KOPT-K1 (cell line): ENCODE data around the gene CCPG1.

Experiments used
- H3K27ac ChIP-seq: fragments of 200-600 bp; sonication (generic); 2 replicates; pipeline ENCODE4 v1.5.1; 2016; ENCODE audit warnings: antibody characterized with exemption, mild to moderate bottlenecking, low read depth, low read length; ENCODE audit not compliant: poor library complexity, severe bottlenecking
- H3K36me3 ChIP-seq: fragments of 200-600 bp; sonication (generic); 2 replicates; pipeline ENCODE4 v1.5.1; 2017; ENCODE audit warnings: antibody characterized with exemption, mild to moderate bottlenecking, low read length, moderate library complexity; ENCODE audit not compliant: insufficient read depth
- H3K9me3 ChIP-seq: fragments of 200-600 bp; sonication (generic); 2 replicates; pipeline ENCODE4 v1.5.1; 2017; ENCODE audit warnings: antibody characterized with exemption, low read length, mild to moderate bottlenecking; ENCODE audit not compliant: insufficient read depth, poor library complexity, severe bottlenecking

CCPG1 gene

DNA sequence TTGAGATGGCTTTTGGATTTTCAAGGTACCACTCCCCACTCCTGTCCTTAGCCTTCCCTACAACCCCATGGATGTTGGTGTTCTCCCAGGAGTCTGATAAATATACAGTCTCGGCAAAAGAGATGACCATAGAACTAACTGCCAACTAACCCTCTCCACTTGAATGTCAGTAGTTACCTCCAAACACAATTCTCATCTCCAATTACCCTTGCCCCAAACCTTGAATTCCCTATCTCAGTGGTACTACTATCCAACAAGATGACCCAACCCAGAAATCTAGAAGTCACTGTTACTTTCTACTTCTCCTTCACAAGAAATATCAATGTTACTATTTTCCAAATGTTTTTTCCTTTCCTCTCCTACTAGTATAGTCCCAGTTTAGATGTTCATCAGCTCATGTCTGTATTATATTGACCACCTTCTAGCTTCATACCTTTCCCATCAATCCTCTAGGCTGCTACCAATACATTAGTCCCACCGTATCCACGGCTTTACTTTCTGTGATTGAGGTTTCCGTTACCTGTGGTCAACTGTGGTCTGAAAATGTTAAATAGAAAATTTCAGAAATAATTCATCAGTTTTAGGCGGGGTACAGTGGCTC lies 51.1 kb downstream of the CCPG1 start:
- Histone ChIP-seq H3K9me3 (no peaks in the 10 kb centered on the region), H3K36me3 (peaks cover 29% of the 10 kb centered on the region), H3K27ac (no peak overlapping the region)

DNA sequence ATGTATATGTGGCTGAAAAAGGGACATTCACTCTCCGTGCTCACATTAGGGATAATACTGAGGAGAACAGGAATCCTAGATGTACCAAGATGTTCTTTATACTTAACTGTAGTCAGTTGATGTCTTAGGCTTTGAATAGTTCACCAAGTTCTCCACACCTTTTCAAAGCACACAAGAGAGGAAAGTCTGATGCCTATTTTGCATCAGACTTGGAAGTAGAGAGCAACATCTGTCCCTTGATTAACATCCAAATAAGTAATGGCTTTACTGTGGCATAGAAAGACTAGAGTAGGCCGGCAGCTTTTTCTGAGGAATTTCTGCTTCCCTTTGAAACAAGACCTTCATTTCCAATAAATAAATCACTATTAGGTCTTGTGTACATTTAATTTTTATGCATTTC lies 55.1 kb downstream of the CCPG1 start:
- Histone ChIP-seq H3K9me3 (no peaks in the 10 kb centered on the region), H3K27ac (no peak overlapping the region), H3K36me3 (peaks cover 36% of the 10 kb centered on the region)

DNA sequence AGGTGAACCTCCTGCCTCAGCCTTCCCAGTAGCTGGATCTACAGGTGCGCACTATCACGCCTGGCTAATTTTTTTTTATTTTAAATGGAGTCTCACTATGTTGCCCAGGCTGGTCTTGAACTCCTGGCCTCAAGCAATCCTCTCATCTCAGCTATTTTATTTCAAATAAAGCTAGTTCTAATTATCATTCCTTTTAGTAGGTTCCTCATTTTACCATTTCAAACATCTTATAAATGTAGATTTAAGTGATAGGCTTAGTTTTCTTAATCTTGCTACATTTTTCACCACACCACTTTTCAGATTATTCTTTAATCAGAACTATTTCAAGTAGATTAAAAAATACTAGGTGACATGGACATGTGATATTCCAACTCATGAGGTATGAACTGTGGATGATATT lies 58.9 kb downstream of the CCPG1 start:
- Histone ChIP-seq H3K27ac (no peak overlapping the region), H3K9me3 (no peaks in the 10 kb centered on the region), H3K36me3 (peaks cover 9% of the 10 kb centered on the region)

DNA sequence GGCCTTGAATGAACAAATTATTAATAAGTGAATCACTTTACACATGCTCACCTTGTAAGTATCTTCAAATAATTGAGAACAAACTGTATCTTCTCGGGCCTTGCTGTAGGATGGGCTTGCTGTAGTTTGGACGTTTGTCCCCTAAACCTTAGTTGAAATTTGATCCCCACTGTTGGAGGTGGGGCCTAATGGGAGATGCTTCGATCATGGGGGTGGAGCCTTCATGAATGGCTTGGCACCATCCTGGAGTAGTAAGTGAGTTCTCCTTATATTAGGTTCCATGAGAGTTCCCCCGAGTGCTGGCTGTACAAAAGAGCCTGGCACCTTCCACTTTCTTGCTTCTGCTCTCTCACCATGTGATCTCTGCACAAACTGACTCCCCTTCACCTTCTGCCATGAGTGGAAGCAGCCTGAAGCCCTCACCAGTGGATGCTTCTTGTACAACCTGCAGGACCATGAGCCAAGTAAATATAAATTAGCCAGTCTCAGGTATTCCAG lies 59.8 kb downstream of the CCPG1 start:
- H3K9me3 ChIP-seq: no peaks in the 10 kb centered on the region
- no peak overlapping the region for H3K27ac ChIP-seq
- H3K36me3 ChIP-seq: peaks cover 11% of the 10 kb centered on the region

DNA sequence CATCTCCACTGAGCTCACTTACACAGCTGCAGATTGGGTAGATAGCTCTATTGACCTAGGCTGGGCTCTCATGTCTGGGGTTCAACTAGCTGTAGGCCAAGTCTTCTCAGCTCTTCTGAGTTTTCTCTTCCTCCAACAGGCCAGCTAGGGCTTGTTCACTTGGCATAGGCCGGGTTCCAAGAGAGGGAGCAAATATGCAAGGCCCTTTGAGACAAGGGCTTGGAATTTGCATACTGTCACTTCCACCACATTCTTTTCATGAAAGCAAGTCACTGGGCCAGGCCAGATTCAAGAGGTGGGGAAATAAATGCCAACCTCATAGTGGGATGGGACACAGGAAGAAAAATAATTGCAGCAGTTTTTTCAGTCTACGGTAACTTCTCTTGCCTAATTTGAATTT lies 64.0 kb downstream of the CCPG1 start:
- H3K9me3 ChIP-seq: no peaks in the 10 kb centered on the region
- H3K27ac ChIP-seq: no peak overlapping the region
- H3K36me3 ChIP-seq: peaks cover 33% of the 10 kb centered on the region

DNA sequence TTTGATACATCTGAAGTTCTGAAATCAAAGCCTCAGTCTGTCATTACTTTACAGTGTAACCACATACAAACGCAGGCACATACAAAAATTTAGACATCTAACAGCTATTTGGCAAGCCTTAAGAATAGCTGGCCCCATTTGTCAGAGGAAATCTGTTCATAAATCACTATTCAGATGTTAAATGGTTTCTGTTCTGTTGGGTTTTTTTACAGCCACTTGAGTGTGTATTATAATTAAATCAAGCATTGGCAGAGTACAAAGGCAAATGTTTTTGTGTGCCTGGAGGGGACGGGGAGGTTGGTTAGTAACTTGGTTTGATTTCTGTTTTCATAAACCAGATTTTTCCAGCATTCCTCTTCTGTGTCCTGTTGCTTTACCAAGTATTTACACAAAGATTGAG lies 65.0 kb downstream of the CCPG1 start:
- no peak overlapping the region for H3K27ac ChIP-seq
- peaks cover 40% of the 10 kb centered on the region for H3K36me3 ChIP-seq
- no peaks in the 10 kb centered on the region for H3K9me3 ChIP-seq

DNA sequence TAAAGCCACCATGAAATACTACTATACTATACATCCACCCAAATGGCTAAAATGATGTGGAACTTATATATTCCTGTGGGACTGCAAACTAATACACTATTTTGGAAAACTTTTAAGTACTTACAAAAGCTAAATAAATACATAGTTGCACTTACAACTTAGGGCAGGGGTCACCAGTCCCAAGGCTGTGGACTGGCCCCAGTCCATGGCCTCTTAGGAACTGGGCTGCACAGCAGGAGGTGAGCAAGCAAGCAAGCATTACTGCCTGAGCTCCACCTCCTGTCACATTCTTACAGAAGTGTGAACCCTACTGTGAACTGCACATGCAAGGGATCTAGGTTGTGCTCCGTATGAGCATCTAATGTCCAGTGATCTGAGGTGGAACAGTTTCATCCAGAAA lies 71.0 kb downstream of the CCPG1 start:
- H3K27ac ChIP-seq: no peak overlapping the region
- peaks cover 75% of the 10 kb centered on the region for H3K36me3 ChIP-seq
- H3K9me3 ChIP-seq: no peaks in the 10 kb centered on the region

DNA sequence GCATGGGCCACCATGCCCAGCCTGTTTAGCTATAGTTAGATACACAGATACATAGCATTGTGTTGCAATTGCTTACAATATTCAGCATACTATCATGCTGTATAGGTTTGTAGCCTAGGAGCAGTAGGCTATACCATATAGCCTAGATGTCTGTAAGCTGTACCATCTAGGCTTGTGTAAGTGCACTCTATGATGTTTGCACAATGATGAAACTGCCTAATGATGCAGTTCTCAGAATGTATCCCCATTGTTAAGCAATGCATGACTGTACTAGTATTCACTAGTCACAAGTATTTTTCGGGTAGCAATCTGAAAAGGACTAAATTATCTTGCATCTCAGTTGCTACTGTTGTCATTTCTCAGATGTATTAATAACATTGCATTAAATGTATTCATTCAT lies 73.2 kb downstream of the CCPG1 start:
- peaks cover 83% of the 10 kb centered on the region for H3K36me3 ChIP-seq
- no peak overlapping the region for H3K27ac ChIP-seq
- H3K9me3 ChIP-seq: no peaks in the 10 kb centered on the region

DNA sequence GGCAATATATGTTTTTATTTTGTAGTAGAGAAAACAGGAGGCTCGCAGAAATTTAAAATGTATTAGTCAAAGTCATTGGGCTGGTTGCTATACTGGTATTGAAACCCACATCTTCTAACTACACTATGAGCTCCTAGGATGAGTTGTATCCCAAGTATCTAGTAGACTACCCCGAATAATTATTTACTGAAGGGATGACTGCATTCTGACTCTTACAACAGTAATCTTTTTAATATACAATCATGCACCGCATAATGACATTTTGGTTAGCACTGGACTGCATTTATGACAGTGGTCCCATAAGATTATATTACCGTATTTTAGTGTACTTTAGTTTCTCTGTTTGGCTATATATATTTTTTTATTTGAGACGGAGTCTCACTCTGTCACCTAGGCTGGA lies 73.8 kb downstream of the CCPG1 start:
- no peaks in the 10 kb centered on the region for H3K9me3 ChIP-seq
- H3K27ac ChIP-seq: no peak overlapping the region
- H3K36me3 ChIP-seq: peaks cover 83% of the 10 kb centered on the region

DNA sequence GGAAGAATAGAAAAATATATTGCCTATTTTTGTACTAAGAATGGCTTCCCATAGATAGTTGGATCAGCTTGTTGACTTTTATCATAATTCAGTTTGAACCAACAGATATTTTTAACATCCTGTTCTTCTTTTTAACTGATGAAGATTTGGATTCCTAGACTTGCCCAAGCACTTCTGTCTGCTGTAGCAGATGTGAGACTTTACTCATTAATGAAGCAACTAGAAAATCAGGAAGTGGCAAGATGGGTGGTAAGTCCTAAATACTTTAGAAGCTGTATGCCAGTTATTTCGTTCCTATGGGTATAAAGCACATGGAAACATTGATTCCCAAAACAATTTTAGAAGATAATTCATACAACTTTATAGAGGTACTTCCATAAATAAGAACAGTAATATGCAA lies 80.8 kb downstream of the CCPG1 start:
- no peak overlapping the region for H3K27ac ChIP-seq
- H3K36me3 ChIP-seq: peaks cover 49% of the 10 kb centered on the region
- H3K9me3 ChIP-seq: no peaks in the 10 kb centered on the region

DNA sequence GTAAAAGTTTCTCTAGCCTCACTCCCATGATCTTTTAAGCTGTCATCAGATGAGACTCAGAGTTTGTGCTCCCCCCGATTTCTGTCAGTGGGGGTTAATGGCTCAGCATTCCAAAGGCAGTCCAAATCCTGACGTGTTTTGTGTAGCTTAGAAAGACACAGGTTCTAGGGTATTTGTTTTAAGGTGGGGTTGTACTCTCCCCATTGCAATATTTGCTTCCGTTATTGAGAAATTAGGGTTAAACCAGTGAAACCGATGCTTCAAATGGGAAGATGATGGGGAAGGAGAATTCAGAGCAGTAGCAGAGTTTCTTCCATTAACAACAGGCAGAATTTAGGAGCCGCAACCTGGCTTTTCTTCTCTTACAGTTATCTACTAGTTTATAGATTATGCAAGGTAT lies 85.7 kb downstream of the CCPG1 start:
- Histone ChIP-seq H3K36me3 (peaks cover 8% of the 10 kb centered on the region; the same call in 1 of the 2 replicates), H3K27ac (no peak overlapping the region), H3K9me3 (no peaks in the 10 kb centered on the region)

DNA sequence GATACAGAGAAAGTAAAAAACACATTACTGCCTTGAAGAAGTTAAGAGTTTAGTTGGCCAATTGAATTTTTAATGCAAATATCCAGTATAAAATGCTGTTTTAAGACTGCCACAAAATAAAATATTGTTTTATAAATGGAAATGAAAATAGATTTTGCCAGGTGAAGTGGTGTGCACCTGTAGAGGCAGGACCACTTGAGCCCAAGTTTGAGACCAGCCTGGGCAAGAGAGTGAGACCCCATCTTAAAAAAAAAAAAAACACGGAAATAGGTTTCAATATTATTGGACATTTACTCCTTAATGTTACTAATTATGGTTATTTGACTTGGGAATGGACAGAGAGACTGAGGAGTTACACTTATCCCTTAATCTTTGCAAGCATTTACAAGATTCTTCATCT lies 87.2 kb downstream of the CCPG1 start:
- Histone ChIP-seq H3K36me3 (peaks cover 5% of the 10 kb centered on the region; the same call in 1 of the 2 replicates), H3K27ac (no peak overlapping the region), H3K9me3 (no peaks in the 10 kb centered on the region)

DNA sequence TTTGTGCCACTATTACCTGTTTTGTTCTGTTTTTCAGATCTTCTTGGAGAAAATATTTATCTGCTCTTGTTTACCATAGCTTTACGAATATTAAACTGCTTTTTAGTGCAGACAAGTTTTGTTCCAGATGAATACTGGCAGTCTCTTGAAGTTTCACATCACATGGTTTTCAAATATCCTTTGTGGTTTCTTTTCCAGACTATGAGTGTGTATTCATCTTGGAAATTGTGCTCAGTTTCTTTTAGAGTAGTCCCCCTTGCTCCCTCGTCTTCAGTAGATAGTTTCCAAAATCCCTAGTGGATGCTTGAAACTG lies 88.0 kb downstream of the CCPG1 start:
- Histone ChIP-seq H3K36me3 (peaks cover 5% of the 10 kb centered on the region; the same call in 1 of the 2 replicates), H3K27ac (peak overlapping the region; percentile 97), H3K9me3 (no peaks in the 10 kb centered on the region)

DNA sequence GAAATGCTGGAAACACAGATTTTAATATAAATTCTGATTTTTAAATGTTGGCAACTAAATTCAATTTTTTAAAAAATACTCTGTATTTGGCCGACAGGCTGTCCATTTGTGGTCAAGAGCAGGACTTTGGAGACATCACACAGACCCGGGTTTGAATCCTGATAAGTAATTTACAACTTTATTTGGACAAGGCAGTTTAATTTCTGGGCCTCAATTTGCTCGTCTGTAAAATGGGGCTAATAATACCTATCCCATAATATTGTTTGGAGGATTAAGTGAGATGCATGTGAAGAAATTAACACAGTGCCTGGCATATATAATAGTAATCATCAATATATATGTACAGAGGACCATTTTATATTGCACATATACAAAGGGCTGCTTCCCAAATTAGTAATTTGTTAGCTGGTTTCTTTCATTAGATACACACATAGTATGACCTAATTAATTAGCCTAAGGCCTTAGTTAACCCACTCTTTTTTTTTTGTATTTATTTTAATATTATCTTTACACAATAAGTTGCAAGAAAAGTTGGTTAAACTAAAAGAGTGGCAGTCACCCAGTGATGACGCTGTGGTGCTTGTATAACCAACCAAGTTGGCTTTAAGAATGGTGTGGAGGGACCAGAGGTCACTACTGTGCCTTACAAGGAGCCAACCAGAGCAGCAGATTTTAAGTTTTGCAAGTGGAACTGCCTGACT lies 88.5 kb downstream of the CCPG1 start:
- Histone ChIP-seq H3K36me3 (peaks cover 2% of the 10 kb centered on the region; the same call in 1 of the 2 replicates), H3K9me3 (no peaks in the 10 kb centered on the region), H3K27ac (peak overlapping the region; percentile 97)

DNA sequence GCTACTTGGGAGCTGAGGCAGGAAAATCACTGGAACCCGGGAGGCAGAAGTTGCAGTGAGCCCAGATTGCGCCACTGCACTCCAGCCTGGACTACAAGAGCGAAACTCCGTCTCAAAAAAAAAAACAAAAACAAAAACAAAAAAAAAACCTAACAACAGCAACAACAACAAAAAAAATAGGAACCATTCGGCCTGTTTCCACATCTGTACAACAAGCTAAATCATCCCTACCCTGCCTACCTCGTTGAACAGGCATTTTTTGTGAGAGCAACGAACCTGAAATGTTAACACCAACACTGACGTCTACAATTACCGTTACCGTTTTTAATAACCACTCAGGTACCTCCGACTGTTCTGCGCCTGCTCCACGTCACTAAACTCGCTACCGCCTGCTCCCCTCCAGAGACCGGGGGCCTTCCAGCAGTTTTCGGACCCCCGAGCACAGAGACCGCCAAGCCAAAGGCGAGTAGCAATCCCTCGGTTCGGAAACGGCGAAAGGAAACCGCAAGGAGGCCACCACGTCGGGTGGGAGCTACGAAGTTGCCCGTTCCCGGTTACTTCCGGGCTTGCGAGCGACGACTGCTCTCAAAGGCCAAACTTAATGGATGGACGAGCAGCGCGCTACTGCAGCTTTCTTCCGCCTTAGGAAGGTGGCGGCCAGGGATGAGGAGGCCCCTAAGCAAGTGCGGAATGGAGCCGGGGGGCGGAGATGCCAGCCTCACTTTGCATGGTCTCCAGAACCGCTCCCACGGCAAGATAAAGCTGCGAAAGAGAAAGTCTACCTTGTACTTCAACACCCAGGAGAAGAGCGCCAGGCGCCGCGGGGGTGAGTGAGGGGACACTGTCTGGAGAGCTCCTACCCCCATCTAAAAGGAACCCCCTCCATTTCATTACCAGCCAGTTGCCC lies 89.3 kb downstream of the CCPG1 start, which contains the start of the genes PIGB and PIGBOS1:
Gene PIGB (plus strand): TSS at position 635 of the 907 bp plus-strand sequence. CDS start 29 bp downstream, at position 664.
Gene PIGBOS1 (minus strand): TSS at position 536 of the 907 bp plus-strand sequence. CDS start 1,331 bp downstream, outside the sequence.
- peak within 1 kb of the TSS; percentile 97 for H3K27ac ChIP-seq

More for the DNA sequence above, 89.3 kb downstream of the CCPG1 start, which contains the start of the genes PIGB and PIGBOS1:
- H3K36me3 ChIP-seq: no peaks in the 10 kb centered on the region; the same call in 1 of the 2 replicates
- no peaks in the 10 kb centered on the region for H3K9me3 ChIP-seq
